Activated T-helper 17 cell treated with anti-CD3 and anti-CD28 coated beads, Interleukin-2, amount 50 U/mL, for 72 hours (primary cell): ENCODE measurements around the gene CFAP57. TPM values are rescaled to one million over a fixed set of nuclear protein-coding genes. Genes with fewer than 3 reads are reported as not detected.
A peak's percentile ranks its signal among the peaks of the same experiment; 100 is the strongest.
"Not testable (repeated sequence)": the region's sequence is repeated elsewhere in the genome, so short reads cannot be mapped to it uniquely, and the experiment has no call there.

Source experiments
- ATAC-seq: fragments of 150-1000 bp; cut with Tn5 transposase; replicated peaks from 2 replicates; pipeline ENCODE4 v1.10.0; 2021; ENCODE audit warnings: mild to moderate bottlenecking, moderate library complexity
- H3K27ac Mint-ChIP-seq: one replicate; pipeline ENCODE4 v1.8.0; 2022; ENCODE audit warnings: mixed read lengths
- H3K27me3 Mint-ChIP-seq: one replicate; pipeline ENCODE4 v1.8.0; 2022; ENCODE audit warnings: mixed read lengths
- H3K36me3 Mint-ChIP-seq: one replicate; pipeline ENCODE4 v1.8.0; 2022; ENCODE audit warnings: low read depth, mild to moderate bottlenecking, mixed read lengths
- H3K4me1 Mint-ChIP-seq: one replicate; pipeline ENCODE4 v1.8.0; 2022; ENCODE audit warnings: mixed read lengths
- H3K4me3 Mint-ChIP-seq: one replicate; pipeline ENCODE4 v1.8.0; 2022; ENCODE audit warnings: mild to moderate bottlenecking, mixed read lengths
- H3K9me3 Mint-ChIP-seq: one replicate; pipeline ENCODE4 v1.8.0; 2022; ENCODE audit warnings: mixed read lengths
- total RNA-seq, 2 donors: library from RNA; stranded (reverse); gene quantifications; one replicate each; pipeline ENCODE4 v1.2.3, GENCODE V29; 2022

CFAP57 gene
- total RNA-seq, 2 donors from 2014 or later: 0.06 to 0.74 TPM

GRCh38 chr1:43199093-43199726, 27.1 kb downstream of the CFAP57 start:
- no peak overlapping the region for H3K27ac Mint-ChIP-seq
- ATAC-seq: peak; percentile 79
- H3K9me3 Mint-ChIP-seq: peaks cover 6% of the 10 kb centered on the region
- no peaks in the 10 kb centered on the region for H3K4me1 Mint-ChIP-seq
- H3K36me3 Mint-ChIP-seq: no peaks in the 10 kb centered on the region
- no peak overlapping the region for H3K4me3 Mint-ChIP-seq
- peaks cover 15% of the 10 kb centered on the region for H3K27me3 Mint-ChIP-seq

GRCh38 chr1:43203859-43204258, 31.7 kb downstream of the CFAP57 start:
- Mint-ChIP-seq H3K4me3 (no peak overlapping the region), H3K27ac (no peak overlapping the region), H3K36me3 (no peaks in the 10 kb centered on the region), H3K9me3 (peaks cover 5% of the 10 kb centered on the region), H3K4me1 (no peaks in the 10 kb centered on the region), H3K27me3 (peaks cover 7% of the 10 kb centered on the region)
- ATAC-seq: no peak

GRCh38 chr1:43204394-43204793, 32.3 kb downstream of the CFAP57 start:
- Mint-ChIP-seq H3K4me1 (no peaks in the 10 kb centered on the region), H3K4me3 (no peak overlapping the region), H3K36me3 (no peaks in the 10 kb centered on the region), H3K27ac (no peak overlapping the region), H3K9me3 (peaks cover 5% of the 10 kb centered on the region), H3K27me3 (peaks cover 7% of the 10 kb centered on the region)
- ATAC-seq: no peak

- peaks cover 7% of the 10 kb centered on the region for H3K27me3 Mint-ChIP-seq
- no peak for ATAC-seq
Observed at GRCh38 chr1:43205671-43206070, 33.5 kb downstream of the CFAP57 start.

GRCh38 chr1:43206600-43207228, 34.6 kb downstream of the CFAP57 start:
- Mint-ChIP-seq H3K9me3 (peaks cover 5% of the 10 kb centered on the region), H3K4me3 (no peak overlapping the region), H3K27ac (no peak overlapping the region), H3K4me1 (no peaks in the 10 kb centered on the region), H3K27me3 (peaks cover 7% of the 10 kb centered on the region), H3K36me3 (no peaks in the 10 kb centered on the region)
- ATAC-seq: no peak

More at GRCh38 chr1:43205671-43206070, 33.5 kb downstream of the CFAP57 start:
- peaks cover 5% of the 10 kb centered on the region for H3K9me3 Mint-ChIP-seq
- no peaks in the 10 kb centered on the region for H3K36me3 Mint-ChIP-seq
- H3K4me1 Mint-ChIP-seq: no peaks in the 10 kb centered on the region
- no peak overlapping the region for H3K27ac Mint-ChIP-seq
- H3K4me3 Mint-ChIP-seq: no peak overlapping the region

GRCh38 chr1:43207229-43207853, 35.2 kb downstream of the CFAP57 start:
- no peak for ATAC-seq
- no peaks in the 10 kb centered on the region for H3K36me3 Mint-ChIP-seq
- H3K4me3 Mint-ChIP-seq: no peak overlapping the region
- no peaks in the 10 kb centered on the region for H3K4me1 Mint-ChIP-seq
- peaks cover 5% of the 10 kb centered on the region for H3K9me3 Mint-ChIP-seq
- peaks cover 7% of the 10 kb centered on the region for H3K27me3 Mint-ChIP-seq
- no peak overlapping the region for H3K27ac Mint-ChIP-seq

- not testable (repeated sequence) for H3K4me3 Mint-ChIP-seq, ATAC-seq, H3K9me3 Mint-ChIP-seq, H3K27me3 Mint-ChIP-seq, H3K27ac Mint-ChIP-seq, H3K36me3 Mint-ChIP-seq, H3K4me1 Mint-ChIP-seq
Observed at GRCh38 chr1:43208277-43208676, 36.1 kb downstream of the CFAP57 start.

GRCh38 chr1:43214501-43215444, 42.6 kb downstream of the CFAP57 start:
- H3K36me3 Mint-ChIP-seq: no peaks in the 10 kb centered on the region
- no peak overlapping the region for H3K4me3 Mint-ChIP-seq
- H3K9me3 Mint-ChIP-seq: no peaks in the 10 kb centered on the region
- peaks cover 18% of the 10 kb centered on the region for H3K27me3 Mint-ChIP-seq
- no peak for ATAC-seq
- H3K27ac Mint-ChIP-seq: no peak overlapping the region
- H3K4me1 Mint-ChIP-seq: no peaks in the 10 kb centered on the region

- no peak overlapping the region for H3K4me3 Mint-ChIP-seq
- no peaks in the 10 kb centered on the region for H3K9me3 Mint-ChIP-seq
- no peaks in the 10 kb centered on the region for H3K36me3 Mint-ChIP-seq
- H3K4me1 Mint-ChIP-seq: no peaks in the 10 kb centered on the region
- peaks cover 18% of the 10 kb centered on the region for H3K27me3 Mint-ChIP-seq
- ATAC-seq: no peak
- H3K27ac Mint-ChIP-seq: no peak overlapping the region
Observed at GRCh38 chr1:43217747-43218146, 45.6 kb downstream of the CFAP57 start.

- Mint-ChIP-seq H3K36me3 (no peaks in the 10 kb centered on the region), H3K27me3 (peaks cover 6% of the 10 kb centered on the region), H3K4me3 (no peak overlapping the region), H3K4me1 (no peaks in the 10 kb centered on the region), H3K9me3 (no peaks in the 10 kb centered on the region), H3K27ac (no peak overlapping the region)
- peak; percentile 26 for ATAC-seq
Observed at GRCh38 chr1:43220905-43221778, 49.0 kb downstream of the CFAP57 start.

GRCh38 chr1:43221797-43222196, 49.7 kb downstream of the CFAP57 start:
- peaks cover 2% of the 10 kb centered on the region for H3K27me3 Mint-ChIP-seq
- ATAC-seq: no peak
- no peaks in the 10 kb centered on the region for H3K9me3 Mint-ChIP-seq
- H3K27ac Mint-ChIP-seq: no peak overlapping the region
- H3K36me3 Mint-ChIP-seq: no peaks in the 10 kb centered on the region
- no peaks in the 10 kb centered on the region for H3K4me1 Mint-ChIP-seq
- H3K4me3 Mint-ChIP-seq: no peak overlapping the region

- no peak overlapping the region for H3K27ac Mint-ChIP-seq
- ATAC-seq: no peak
- H3K9me3 Mint-ChIP-seq: no peaks in the 10 kb centered on the region
- no peaks in the 10 kb centered on the region for H3K4me1 Mint-ChIP-seq
- H3K27me3 Mint-ChIP-seq: no peaks in the 10 kb centered on the region
- H3K36me3 Mint-ChIP-seq: no peaks in the 10 kb centered on the region
- no peak overlapping the region for H3K4me3 Mint-ChIP-seq
Observed at GRCh38 chr1:43222879-43223278, 50.7 kb downstream of the CFAP57 start.

- H3K9me3 Mint-ChIP-seq: no peaks in the 10 kb centered on the region
- H3K27me3 Mint-ChIP-seq: no peaks in the 10 kb centered on the region
- H3K36me3 Mint-ChIP-seq: no peaks in the 10 kb centered on the region
- H3K27ac Mint-ChIP-seq: peak overlapping the region; percentile 34
- no peaks in the 10 kb centered on the region for H3K4me1 Mint-ChIP-seq
- no peak overlapping the region for H3K4me3 Mint-ChIP-seq
- no peak for ATAC-seq
Observed at GRCh38 chr1:43225168-43225567, 53.0 kb downstream of the CFAP57 start.
